Hepatic stellate cell (primary cell): Measurements from ENCODE around the gene NKX6-2.
"Not testable (repeated sequence)": the region's sequence is repeated elsewhere in the genome, so short reads cannot be mapped to it uniquely, and the experiment has no call there.

Experiments used
- DNase-seq: peaks from one replicate; pipeline ENCODE4 v3.0.0; 2011; ENCODE audit warnings: low spot score

The NKX6-2 gene

DNA sequence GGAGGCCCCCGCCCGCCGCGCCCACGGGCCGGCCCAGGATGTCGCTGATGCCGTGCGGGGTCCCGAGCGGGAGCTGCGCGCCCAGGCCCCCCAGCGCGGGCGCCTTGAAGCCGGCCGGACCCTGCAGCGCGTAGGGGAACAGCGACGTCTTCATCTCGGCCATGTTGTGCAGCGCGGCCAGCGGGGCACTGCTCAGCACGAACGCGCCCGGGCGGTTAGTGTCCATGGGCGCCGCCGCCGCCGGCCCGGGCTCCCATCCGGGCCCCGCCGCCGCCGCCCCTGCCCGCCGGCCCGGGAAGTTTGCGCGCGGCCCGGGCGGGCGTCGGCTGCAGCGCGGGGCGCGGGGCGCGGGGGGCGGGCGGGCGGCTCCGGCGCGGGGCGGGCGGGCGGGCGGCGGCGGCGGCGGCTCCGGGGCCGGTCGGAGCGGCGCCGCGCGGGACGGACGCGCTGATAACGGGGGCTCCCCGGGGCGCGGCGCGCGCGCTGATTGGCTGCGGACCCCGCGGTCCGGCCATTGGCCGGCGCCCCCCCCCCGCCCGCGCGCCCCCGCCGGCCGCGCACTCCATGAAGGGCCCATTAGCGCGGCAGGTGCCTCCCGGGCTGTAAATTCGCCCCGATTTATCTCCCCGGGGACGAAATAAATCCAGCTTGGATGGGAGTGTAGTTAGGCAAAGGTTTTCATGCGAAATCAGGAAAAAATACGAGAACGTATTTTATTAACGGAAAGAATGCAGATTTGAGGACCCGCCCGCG is at the start of gene NKX6-2:
TSS of gene NKX6-2 (minus strand) at position 425 of the 753 bp plus-strand sequence. CDS start at position 226, 199 bp downstream.
- no peak for DNase-seq

DNA sequence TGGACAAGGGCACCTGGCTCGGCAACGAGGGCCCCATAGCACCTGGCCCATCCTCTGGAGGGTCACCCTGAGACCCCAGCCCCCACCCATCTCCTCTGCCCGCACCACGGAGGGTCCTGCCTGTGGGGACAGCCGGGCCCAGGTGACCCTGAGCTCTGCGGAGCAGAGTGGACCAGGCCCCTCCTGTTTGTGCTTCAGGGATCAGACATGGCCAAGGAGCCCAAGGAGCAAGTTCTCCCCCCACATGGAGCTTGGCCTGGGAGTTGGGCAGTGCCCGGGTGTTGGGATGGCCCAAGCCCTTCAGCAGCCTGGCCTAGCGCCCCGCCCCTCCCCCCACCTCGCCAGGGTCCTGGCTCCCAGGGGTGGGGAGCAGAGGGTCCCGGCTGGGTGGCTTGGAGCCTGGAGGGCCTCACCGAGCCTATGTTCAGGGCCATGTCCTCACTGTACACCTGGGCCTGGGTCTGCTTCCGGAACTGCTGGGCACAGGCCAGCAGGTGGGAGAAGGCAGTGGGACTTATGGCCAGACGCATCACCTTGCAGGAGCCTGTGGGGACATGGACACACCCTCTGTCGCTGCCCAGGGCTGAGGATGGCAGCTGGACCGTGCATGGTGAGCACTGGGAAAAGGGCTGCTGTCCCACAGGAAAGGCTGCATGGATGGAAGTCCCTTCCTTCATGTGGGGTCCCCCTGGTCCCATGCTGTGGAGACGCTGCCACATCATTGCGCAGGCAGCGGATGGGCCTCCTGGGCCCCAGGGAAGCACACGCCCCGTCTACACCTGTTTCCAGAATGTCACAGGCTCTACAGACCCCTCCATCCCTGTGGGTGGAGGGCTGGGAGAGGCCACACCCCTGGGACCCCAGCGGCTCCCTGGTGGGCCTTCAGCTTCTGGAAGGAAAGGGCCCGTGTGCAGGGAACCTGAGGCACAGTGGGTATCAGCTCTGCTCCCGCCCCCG is 49.2 kb upstream of the NKX6-2 start:
- DNase-seq, result no peak

DNA sequence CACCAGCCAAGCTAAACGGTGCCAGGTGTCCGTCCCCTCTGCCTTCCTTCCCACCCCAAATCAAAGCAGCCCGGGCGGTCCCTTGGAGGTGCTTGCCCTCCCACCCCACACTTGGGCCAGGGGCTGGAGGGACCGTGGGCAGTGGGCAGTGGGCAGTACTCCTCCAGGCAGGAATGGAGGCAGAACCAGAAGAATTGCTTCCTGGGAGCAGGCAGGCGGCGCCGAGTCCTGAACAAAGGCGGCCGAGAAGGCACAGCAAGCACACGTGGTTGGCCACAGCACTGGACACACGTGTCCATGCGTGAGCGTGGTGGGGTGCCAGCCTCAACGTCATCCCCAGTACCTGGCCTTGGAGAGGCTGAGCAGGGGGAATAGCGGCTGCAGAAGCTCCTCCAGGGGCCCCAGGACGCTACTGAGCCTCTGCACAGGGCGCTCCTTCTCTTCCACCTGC is 48.4 kb upstream of the NKX6-2 start:
- no peak for DNase-seq

DNA sequence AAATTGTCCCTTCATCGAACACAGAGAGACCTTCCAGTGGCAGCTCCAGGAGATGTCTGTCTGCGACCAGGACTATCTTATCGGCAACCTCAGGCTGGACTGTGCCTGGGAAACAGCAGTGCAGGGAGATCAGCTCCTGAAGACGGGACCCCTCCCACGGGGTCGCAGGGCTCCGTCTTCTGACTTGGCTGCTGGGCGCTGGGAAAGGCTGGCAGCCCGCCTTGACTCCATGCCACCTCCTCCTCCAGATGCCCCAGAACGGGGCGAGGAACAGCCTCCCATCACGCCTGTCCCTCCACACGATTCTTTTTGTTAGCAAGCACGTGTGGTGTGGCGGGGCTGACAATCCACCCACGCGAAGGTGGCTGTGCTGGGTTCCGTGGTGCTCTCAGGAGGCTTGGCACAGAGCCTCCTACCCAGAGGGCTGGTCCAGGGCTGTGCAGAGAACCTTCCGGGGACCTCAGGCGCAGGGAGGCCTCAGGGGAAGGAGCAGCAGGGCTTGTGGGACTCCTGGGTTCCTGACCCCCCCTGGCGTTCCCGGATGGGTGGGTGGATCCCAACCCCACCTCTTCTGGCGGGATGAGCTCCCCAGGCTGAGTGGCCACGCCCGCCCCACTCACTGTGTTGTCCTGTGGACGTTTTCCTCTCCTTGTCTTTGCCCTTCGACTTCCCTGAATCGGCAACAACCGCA is 47.6 kb upstream of the NKX6-2 start:
- DNase-seq, result no peak

DNA sequence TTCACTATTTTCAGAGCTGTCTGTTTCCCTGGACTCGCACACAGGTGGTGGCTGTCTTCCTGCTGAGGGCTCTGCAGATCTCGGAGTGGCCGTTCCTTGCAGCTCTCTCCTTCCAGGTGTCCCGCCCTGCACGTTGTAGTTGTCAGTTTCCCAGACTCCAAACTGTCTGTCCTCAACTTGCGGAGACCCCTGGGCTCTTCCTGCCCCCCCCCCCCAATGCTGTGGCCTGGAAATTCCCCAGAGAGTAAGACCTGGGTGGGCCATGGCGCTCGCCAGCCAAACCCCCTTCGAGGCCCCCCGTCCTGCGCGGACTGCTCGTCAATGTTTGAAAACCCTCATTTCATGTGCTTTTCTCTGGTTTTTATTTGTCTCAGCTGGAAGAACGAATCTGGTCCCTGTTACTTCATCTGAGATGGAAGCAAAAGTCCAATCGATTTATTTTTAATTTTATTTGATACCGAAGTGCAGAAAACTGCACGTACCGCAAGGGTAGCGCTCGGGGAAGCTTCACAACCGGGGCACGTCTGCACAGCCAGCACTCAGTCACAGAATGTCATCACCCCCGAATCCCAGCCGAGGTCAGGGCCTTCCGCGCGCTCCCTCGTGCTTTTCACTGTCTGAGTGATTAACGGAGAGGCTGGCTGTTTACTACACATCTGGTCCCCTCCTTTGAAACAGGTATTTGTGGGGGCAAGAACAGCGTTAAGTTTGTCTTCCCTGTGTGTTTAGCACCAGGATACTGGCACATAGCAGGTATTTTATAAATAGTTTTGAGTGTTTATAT is 46.4 kb upstream of the NKX6-2 start:
- no peak for DNase-seq

DNA sequence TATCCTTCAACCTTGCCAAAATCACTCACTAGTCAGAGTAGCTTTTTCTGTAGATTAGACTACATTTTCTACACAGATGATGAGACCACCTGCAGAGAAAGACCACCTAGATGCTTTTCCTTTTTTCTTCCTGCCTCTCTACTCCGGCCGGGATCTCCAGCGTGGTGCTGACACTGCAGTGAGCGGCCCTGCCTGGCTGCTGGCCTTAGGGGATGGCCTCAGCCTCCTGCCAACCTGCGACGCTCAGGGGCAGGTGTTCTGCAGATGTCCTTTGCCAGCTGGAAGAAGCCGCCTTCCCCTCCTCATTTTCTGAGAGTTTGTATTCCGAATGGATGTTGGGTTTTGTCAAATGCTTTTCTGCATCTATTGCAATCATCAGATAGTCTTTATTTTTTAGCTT is 43.5 kb upstream of the NKX6-2 start:
- DNase-seq, result no peak

DNA sequence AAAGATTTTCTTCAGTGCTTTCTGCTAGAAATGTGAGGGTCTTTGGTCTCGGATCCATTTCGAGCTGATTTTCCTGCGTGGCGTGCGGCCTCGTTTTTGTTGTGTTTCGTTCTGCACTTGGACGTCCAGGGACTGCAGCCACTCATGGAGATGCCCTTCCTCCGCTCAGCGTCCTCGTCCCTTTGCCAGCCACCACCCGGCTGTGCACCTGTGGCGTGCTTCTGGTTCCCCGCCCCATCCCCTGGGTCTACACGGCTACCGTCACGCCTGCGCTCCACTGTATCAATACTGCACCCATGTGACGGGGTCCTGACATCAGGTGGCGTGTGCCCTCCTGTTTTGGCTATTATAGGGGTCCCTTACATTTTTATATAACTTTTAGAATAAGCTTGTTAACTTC is 42.7 kb upstream of the NKX6-2 start:
- DNase-seq, result no peak

DNA sequence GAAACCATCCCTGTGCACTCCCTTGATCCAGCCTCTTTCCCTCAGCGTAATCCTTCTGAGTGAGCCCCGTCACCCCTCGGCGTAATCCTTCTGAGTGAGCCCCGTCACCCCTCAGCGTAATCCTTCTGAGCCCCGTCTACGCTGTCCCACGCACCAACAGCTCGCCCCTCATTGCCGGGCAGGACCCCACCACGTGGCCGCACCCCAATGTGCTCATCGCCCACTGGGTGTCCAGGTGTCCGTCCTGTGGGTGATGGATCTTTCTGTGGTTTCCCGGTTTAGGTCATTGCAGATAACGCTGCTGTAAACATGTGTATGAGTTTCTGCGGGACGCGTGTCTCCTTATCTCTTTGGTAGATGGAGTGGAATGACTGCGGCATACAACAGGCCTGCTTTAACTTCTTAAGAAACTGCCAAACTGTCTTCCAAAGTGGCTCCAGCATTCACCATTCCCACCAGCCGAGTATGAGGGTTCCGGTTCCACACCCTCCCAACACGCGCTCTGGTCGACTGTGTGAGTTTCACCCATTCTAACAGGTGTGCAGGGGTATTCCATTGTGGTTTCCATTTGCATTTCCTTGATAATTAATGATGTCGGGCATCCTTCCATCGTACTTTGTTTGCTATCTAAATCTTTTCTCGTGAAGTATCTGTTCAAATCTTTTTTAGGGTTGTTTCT is 42.1 kb upstream of the NKX6-2 start:
- no peak for DNase-seq

DNA sequence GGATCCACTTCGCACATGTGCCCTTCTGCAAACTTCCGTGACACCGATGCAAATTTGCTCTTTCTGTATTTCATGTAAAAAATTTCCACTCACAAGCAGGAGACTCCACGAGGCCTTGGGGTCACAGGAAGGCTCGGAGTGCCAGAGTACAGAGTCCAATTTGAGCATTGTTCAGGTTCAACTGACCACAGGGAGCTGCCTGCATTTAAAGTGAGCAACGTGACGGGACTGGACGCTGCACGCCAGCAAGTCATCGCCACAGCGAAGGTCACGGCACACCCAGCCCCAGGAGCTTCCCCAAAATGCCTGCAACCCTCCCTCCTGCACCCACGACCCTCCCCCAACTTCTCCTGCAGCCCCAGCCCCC is 41.5 kb upstream of the NKX6-2 start:
- no peak for DNase-seq

DNA sequence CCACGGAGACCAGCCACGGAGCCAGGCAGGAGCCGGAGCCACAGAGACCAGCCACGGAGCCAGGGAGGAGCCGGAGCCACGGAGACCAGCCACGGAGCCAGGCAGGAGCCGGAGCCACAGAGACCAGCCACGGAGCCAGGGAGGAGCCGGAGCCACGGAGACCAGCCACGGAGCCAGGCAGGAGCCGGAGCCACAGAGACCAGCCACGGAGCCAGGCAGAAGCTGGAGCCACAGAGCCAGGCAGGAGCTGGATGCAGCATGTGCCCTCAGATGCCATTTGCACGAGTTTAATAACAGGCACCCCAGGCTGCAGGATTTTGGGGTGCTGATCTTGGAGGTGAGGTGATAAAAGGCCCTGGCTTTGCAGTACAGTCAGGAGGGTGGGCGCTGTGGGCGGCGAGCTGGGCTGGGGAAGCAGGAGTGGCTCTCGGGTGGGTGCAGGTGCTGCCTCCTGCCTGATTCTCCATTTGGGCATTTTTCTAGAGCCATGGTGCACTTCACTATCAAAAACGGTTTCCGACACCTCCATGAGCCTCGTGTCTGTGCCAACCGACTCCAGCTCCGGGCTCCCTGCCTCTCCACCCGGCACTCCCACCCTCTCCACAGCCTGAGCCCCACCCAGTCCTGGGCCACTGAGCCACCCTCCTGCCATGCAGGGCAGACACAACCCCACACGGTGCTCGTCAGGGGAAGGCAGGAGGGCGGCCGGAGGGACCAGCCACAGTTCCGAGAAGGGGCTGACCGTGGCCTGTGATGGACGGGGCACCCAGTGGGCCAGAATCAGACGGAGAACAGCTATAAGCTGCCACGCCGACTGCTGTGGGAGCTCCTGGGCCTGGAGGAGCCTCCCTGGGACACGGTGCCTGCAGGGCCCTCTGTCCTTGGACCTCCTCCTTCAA is 40.8 kb upstream of the NKX6-2 start:
- DNase-seq, result no peak

DNA sequence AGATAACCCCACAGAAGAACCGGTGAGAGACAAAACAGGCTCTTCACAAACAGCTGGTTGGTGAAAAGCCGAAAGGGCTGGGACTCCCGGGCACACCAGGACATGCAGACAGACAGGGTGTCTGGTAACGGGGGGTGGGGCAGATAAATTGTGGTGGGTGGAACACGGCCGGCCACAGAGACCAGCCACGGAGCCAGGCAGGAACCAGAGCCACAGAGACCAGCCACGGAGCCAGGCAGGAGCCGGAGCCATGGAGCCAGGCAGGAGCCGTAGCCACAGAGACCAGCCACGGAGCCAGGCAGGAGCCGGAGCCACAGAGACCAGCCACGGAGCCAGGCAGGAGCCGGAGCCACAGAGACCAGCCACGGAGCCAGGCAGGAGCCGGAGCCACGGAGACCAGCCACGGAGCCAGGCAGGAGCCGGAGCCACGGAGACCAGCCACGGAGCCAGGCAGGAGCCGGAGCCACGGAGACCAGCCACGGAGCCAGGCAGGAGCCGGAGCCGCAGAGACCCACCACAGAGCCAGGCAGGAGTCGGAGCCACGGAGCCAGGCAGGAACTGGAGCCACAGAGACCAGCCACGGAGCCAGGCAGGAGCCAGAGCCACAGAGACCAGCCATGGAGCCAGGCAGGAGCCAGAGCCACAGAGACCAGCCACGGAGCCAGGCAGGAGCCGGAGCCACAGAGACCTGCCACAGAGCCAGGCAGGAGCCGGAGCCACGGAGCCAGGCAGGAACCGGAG is 40.0 kb upstream of the NKX6-2 start:
- DNase-seq, result not testable (repeated sequence)

DNA sequence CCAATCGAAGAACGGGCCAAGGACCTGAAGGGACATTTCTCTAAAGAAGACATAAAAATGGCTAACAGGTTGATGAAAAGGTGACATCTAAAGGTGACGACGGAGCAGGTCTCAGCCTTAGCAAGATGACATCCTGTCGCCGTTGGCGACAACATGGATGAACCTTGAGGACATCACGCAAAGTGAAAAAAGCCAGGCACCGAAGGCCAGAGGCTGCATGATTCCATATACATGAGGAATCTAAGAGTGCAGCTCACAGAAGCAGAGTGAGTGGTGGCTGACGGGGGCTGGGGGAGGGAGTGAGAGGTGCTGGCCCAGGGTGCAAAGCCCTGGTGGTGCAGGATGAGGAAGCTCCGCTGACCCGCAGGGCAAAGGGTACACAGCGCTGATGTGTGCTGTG is 34.1 kb upstream of the NKX6-2 start:
- DNase-seq, result no peak

DNA sequence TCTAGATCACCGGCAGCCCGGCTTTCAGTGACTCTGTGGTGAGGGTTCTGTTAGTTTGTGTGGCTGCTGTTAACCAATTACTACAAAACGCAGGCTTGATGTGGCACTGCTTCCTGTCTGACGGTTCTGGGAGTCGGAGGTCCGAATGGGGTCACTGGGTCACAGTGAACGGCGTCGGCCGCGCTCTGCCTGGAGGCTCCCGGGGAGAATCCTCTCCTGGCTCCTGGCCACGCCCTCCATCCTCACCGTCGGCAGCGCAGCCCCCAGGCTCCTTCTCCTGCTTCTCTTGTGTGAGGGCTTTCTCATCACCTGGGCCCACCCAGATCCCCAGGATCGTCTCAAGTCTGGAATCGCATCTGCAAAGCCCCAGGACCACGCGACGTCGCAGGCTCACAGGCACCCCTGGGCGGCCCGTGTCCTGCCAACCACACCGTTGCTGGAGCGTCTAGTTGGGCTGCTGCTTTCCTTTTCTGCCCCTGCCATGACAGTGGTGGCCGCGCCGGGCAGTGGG is 31.8 kb upstream of the NKX6-2 start:
- no peak for DNase-seq

DNA sequence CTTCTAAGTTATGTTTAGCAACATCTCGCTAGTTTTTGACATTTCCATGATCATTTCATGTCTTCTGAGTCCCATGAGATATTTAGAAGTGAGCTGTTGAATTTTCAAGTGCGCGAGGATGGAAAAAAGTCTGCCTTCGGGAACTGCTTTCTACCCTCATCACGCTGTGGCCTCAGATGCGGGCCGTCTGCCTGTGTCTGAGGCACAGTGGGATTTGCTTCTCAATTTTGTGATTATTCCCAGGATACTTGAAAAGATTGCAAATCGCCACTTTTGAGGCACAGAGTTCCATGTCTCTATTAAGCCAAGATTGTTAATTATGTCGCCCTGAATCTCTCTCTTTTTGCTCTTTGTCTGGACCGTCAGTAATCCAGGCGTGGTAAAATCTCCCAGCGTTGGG is 30.8 kb upstream of the NKX6-2 start:
- DNase-seq, result no peak

DNA sequence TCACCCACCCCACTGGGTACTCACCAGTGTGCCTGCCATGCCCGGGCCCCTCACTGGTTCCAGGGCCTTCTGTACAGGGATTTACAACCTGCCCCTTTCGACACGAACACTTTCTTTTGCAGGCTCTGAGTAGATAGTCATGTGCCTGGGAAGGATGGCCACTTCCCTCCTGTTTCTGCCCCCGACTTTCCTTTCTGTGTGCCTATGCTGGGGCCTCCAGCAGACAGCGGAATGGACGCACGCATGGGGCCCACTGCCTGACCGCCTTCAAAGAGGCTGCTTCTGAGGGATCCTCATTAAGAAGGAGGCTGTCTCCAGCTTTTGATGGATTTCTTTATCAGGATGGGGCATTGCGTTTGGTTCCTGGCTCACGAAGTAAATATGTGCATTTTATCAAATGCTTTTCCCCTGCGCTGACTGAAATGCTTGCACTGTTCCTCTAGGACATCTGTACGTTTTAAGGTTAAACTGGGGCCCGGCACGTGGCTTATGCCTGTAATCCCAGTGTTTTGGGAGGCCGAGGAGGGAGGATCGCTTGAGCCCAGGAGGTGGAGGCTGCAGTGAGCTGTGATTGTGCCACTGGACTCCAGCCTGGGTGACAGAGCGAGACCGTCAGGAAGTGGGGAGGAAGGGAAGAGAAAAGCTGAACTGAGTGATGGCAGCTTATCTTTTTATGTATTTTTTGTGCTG is 29.4 kb upstream of the NKX6-2 start:
- no peak for DNase-seq

DNA sequence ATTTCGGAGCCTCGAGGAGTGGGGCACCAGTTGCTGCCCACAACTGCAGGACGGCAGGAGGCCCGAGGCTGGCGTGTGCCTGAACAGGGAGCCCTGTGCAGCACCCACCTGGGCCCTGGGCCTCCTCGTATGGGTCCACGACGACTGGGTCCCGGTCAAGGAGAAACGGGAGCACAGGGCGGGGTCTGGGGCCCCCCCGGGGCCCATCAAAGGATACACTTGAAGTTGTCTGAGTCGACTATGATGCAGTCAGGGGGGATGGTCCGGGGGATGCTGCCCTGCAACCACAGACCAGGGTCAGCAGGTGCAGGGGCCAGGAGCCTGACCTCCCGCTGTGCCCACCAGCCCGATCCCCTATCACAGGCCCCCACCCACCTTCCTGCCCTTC is 28.5 kb upstream of the NKX6-2 start:
- no peak for DNase-seq

DNA sequence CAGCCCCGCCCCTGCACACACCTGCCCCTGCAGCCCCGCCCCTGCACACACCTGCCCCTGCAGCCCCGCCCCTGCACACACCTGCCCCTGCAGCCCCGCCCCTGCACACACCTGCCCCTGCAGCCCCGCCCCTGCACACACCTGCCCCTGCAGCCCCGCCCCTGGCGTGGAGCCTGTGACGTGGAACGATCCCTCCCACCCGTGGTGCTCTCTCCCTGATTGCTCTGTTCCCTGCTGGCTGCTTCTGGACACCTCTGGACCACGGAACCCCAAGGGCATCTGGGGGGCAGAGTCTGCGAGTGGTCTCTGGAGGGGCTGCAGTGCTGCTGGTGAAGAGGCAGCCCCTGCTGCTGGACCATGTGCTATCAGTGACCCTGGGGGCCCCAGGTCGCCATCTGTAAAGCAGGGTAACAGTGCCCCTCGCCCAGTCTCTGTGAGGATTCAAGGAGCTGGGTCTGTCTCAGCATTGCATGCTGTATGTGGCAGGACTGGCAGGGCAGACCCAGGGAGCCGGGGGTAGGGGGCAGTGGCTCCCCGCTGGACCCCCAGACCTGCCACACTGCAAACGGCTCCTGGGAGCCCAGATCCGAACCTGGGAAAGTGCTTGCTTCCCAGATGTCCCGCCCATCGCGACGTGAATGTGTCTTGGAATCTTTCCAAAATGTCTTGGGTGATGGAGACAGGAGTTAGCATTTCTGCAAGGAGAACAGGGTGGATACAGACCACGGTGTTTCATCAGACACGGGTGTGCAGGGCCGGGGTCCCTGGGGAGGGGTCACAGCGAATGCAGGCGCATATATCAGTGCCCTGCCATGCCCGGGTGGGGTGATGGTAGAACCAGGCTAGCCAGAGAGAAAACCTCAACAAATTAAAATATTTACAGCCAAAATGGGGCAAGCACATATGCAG is 27.9 kb upstream of the NKX6-2 start:
- DNase-seq, result no peak

DNA sequence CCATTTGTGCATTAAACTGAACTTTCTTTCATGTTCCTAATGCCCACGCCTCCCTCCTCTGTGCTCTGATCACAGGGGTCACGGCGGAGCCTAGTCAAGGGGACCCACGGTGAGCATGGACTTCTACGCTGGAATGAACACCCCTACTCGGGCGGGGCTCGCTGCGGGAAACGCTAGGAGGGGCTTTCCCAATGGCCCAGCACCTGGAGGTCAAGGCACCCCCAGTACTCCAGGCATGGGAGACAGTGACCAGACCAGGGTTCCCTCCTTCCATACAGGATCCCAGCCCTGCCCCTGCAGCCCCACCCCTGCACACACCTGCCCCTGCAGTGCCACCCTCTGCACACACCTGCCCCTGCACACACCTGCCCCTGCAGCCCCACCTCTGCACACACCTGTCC is 27.1 kb upstream of the NKX6-2 start:
- no peak for DNase-seq
